Activated CD4-positive, alpha-beta T cell treated with anti-CD3 and anti-CD28 coated beads, Interleukin-2, amount 10 ng/mL, durations not matched to agents 24 days and 14 days (primary cell): ENCODE data around the gene MACROD2. TPM values are rescaled to one million over a fixed set of nuclear protein-coding genes. Genes with fewer than 3 reads are reported as not detected.

Source experiments
- DNase-seq: peaks from one replicate; pipeline ENCODE4 v3.0.0; 2022
- H3K27ac Mint-ChIP-seq: one replicate; pipeline ENCODE4 v1.8.0; 2022; ENCODE audit warnings: mild to moderate bottlenecking, mixed read lengths
- H3K27me3 Mint-ChIP-seq: one replicate; pipeline ENCODE4 v1.8.0; 2022; ENCODE audit warnings: mixed read lengths
- H3K36me3 Mint-ChIP-seq: one replicate; pipeline ENCODE4 v1.8.0; 2022; ENCODE audit warnings: low read depth, mild to moderate bottlenecking, mixed read lengths
- H3K4me1 Mint-ChIP-seq: one replicate; pipeline ENCODE4 v1.8.0; 2021; ENCODE audit warnings: mixed read lengths
- H3K4me3 Mint-ChIP-seq: one replicate; pipeline ENCODE4 v1.8.0; 2022; ENCODE audit warnings: mild to moderate bottlenecking, moderate library complexity, mixed read lengths
- H3K9me3 Mint-ChIP-seq: one replicate; pipeline ENCODE4 v1.8.0; 2021; ENCODE audit warnings: mixed read lengths
- intact Hi-C: fragments of 100-400 bp; cut with micrococcal nuclease; formaldehyde crosslinking; loops from one replicate; pipeline ENCODE4 v1.15.1; 2023
- total RNA-seq: library from RNA; stranded (reverse); gene quantifications from 2 replicates; pipeline ENCODE4 v1.2.3, GENCODE V29; 2022

Gene MACROD2
- total RNA-seq, 1 donor from 2014 or later = not detected

DNA sequence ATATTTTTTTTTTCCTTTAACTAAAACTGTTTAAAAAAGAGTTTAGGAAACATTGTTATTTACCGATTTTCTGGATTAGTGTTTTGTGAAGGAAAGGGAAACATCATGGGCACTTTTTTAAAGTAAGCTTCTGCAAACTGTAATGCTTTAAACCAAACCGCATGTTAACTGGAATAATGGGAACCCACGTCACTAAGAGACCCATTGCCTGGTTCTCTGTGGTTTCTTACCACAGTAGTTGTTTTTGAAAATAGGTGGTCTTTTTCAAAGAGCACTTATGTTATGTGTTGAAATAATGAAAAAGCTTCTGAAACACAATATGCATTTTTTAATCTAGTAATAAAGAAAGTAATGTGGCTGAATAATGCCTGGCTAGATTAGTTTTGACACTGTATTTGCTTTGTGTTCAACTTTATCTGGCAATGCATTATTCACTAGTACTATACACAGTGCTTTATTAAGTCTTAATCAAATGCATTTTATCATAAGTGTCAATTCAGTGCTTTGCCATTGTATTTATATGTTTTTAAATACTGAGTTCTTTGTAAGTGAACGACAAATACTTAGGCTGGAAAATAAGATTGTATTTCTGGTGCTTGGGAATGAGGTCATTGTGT, 1096.2 kb downstream of the MACROD2 start:
- H3K27me3 Mint-ChIP-seq = no peaks in the 10 kb centered on the region
- no peak overlapping the region for H3K4me3 Mint-ChIP-seq
- H3K9me3 Mint-ChIP-seq = peaks cover 3% of the 10 kb centered on the region
- intact Hi-C loops = no loop called here
- no peak overlapping the region for H3K27ac Mint-ChIP-seq
- H3K36me3 Mint-ChIP-seq = no peaks in the 10 kb centered on the region
- no peak for DNase-seq
- H3K4me1 Mint-ChIP-seq = no peaks in the 10 kb centered on the region

DNA sequence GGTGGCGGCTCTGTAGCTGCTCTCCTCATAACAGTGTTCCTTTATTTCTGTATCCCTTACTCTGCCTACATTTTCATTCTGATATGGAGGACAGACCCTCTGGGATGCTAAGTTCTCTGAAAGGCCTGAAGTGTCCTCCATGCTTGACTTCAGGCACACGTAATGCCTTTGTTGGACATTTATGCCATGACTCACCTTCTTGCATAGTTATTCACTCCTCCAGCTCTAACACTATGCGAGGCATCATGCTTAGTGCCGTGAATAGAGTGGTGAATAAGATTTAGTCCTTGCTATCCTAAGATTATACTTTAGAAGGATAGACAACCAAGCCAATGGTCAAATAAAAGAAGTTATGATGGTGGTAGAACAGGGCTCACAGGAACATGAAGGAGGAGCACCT, 1103.0 kb downstream of the MACROD2 start:
- intact Hi-C loops = no loop called here
- no peak overlapping the region for H3K4me3 Mint-ChIP-seq

DNA sequence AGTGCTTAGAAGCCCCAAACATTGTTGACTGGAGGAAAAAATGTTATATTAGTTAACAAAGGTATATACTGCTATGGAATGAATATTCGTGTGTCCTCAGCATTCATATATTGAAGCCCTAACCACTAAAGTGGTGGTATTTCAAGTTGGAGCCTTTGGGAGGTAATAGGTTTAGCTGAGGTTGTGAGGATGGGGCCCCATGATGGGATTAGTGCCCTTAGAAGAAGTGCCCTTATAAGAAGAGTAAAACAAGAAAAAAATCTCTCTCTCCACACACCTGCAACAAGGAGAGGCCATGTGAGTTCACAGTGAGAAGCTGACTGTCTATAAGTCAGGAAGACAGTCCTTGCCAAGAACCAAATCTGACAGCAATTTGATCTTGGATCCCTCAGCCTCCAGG, 1103.8 kb downstream of the MACROD2 start:
- no peak overlapping the region for H3K27ac Mint-ChIP-seq
- H3K4me3 Mint-ChIP-seq = no peak overlapping the region
- H3K27me3 Mint-ChIP-seq = no peaks in the 10 kb centered on the region
- no peaks in the 10 kb centered on the region for H3K4me1 Mint-ChIP-seq
- no peak for DNase-seq
- no peaks in the 10 kb centered on the region for H3K36me3 Mint-ChIP-seq
- intact Hi-C loops = no loop called here
- peaks cover 11% of the 10 kb centered on the region for H3K9me3 Mint-ChIP-seq

More for the DNA sequence above, 1103.0 kb downstream of the MACROD2 start:
- Mint-ChIP-seq H3K36me3 (no peaks in the 10 kb centered on the region), H3K9me3 (peaks cover 5% of the 10 kb centered on the region), H3K4me1 (no peaks in the 10 kb centered on the region), H3K27ac (no peak overlapping the region), H3K27me3 (no peaks in the 10 kb centered on the region)
- DNase-seq = no peak

DNA sequence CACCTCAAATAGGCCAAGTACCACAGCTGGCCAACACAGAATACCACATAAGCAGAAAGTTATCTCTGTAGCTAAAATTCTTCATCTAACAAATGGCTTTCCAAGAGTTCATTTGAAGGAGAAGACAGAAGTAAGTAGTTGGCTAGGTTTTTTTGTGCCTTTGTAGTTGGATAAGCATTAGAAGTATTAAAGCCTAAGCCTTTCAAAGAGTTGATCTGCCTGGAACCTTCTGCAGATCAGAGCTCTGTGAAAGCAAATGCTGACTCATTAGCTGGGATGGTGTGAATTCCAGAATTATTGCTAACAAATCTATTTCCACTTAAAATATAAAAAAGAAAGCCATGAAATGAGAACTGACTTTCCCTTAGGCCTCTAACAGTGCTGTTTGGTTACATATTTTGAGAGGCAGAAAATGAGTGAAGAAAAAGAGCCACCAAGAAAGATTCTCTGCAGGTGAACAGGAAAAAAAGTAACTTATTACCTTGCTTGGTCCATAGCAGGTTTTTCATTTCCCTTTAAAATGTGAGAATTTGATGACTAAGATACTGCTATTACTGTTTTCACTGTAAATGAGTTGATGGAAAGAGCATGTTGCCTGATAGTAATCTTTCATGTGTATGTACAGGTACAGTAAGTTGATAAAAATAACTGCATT, 1105.3 kb downstream of the MACROD2 start:
- H3K27me3 Mint-ChIP-seq = no peaks in the 10 kb centered on the region
- no peak overlapping the region for H3K4me3 Mint-ChIP-seq
- H3K4me1 Mint-ChIP-seq = no peaks in the 10 kb centered on the region
- intact Hi-C loops = no loop called here
- DNase-seq = no peak
- H3K36me3 Mint-ChIP-seq = no peaks in the 10 kb centered on the region
- no peak overlapping the region for H3K27ac Mint-ChIP-seq
- peaks cover 11% of the 10 kb centered on the region for H3K9me3 Mint-ChIP-seq

DNA sequence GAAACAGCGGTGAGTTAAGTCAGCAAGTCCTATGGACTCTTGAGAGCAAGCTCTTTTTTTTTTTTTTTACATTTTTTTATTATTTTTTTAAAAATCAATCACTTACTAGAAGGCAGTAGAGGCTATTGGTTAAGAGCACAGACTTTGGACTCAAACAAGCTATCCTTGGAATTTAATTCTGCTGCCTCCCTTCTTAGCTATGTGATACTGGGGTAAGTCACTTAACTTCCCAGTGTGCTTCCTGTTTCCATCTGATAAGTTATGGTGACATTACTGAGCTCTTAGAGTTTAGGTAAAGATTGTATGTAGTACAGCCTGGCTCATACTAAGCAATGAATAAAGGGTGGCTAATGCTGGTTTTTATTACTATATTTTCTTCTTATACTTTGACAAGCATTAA, 1112.6 kb downstream of the MACROD2 start:
- intact Hi-C loops = no loop called here
- H3K36me3 Mint-ChIP-seq = no peaks in the 10 kb centered on the region
- H3K27ac Mint-ChIP-seq = no peak overlapping the region
- H3K27me3 Mint-ChIP-seq = no peaks in the 10 kb centered on the region
- H3K4me3 Mint-ChIP-seq = no peak overlapping the region
- H3K9me3 Mint-ChIP-seq = peaks cover 12% of the 10 kb centered on the region
- H3K4me1 Mint-ChIP-seq = no peaks in the 10 kb centered on the region
- DNase-seq = no peak

DNA sequence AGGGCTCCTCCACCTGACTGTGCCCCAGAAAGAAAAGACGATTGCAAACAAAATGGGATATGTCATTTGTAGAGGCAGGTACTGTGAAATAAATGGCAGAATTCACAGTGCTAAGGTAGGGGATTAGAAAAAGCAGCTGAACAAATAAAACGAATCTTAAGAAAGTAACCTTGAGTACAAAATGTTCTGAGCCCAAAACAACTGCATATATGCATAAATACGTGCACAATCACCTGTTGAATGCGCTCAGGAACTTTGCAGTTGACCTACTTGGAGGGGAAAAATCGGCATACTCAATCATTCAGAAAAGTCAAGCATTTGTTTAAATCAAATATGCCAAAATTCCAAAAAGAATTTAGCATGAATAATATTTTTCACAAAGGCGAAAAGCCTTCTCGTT, 1114.2 kb downstream of the MACROD2 start:
- H3K27me3 Mint-ChIP-seq = no peaks in the 10 kb centered on the region
- no peaks in the 10 kb centered on the region for H3K36me3 Mint-ChIP-seq
- H3K27ac Mint-ChIP-seq = no peak overlapping the region
- H3K9me3 Mint-ChIP-seq = peaks cover 6% of the 10 kb centered on the region
- DNase-seq = no peak
- no peaks in the 10 kb centered on the region for H3K4me1 Mint-ChIP-seq
- intact Hi-C loops = no loop called here
- H3K4me3 Mint-ChIP-seq = no peak overlapping the region

DNA sequence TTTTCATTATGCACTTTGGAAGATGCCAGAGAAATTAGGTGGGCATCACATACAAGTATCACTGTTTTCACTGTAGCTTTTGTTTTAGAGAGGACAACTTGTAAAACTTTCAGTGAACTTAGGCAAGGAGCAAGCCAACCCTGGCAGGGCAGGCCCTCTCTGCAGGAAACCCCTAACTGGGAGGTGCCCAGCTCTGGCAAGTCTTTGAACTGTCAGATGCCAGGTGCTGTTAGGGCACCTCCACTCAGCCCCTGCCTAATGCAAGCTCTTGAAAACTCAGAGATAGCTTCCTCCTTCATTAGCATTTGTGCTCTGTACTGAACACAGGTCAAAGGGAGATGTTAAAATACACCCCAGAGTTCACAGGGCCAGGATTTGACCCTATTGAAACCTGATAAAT, 1116.3 kb downstream of the MACROD2 start:
- intact Hi-C loops = no loop called here
- H3K27me3 Mint-ChIP-seq = no peaks in the 10 kb centered on the region
- H3K9me3 Mint-ChIP-seq = peaks cover 9% of the 10 kb centered on the region
- no peak for DNase-seq
- H3K4me3 Mint-ChIP-seq = no peak overlapping the region
- no peaks in the 10 kb centered on the region for H3K4me1 Mint-ChIP-seq
- H3K27ac Mint-ChIP-seq = no peak overlapping the region
- no peaks in the 10 kb centered on the region for H3K36me3 Mint-ChIP-seq

DNA sequence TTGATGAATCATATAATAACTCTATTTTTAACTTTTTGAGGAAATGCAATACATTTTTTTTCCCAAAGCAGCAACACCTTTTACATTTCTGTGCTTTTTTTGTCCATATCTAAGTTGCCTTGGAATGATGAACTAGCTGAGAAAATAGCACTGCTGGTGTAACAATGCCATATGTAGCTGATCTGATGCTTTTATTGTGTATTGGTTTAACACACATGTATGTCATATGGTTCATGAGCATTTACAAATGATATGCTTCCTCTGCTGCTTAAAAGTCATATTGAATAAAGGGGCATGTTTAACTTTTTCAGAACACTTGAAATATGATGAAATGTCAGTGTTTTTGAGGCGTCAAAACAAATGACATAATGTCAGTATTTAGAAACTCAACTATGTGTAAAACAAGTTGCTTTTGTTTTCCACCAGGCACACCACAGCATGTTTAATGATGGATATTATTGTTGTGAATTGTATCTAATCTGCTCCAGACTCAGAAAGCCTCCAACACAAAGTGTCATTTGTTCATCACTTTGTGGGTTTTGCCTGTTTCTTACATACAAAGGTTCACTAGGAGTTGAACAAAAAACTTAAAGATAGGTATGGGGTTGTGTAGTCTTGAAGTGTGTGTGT, 1117.9 kb downstream of the MACROD2 start:
- H3K36me3 Mint-ChIP-seq = no peaks in the 10 kb centered on the region
- no peak for DNase-seq
- intact Hi-C loops = no loop called here
- peaks cover 9% of the 10 kb centered on the region for H3K9me3 Mint-ChIP-seq
- no peaks in the 10 kb centered on the region for H3K4me1 Mint-ChIP-seq
- no peaks in the 10 kb centered on the region for H3K27me3 Mint-ChIP-seq
- H3K27ac Mint-ChIP-seq = no peak overlapping the region
- no peak overlapping the region for H3K4me3 Mint-ChIP-seq

DNA sequence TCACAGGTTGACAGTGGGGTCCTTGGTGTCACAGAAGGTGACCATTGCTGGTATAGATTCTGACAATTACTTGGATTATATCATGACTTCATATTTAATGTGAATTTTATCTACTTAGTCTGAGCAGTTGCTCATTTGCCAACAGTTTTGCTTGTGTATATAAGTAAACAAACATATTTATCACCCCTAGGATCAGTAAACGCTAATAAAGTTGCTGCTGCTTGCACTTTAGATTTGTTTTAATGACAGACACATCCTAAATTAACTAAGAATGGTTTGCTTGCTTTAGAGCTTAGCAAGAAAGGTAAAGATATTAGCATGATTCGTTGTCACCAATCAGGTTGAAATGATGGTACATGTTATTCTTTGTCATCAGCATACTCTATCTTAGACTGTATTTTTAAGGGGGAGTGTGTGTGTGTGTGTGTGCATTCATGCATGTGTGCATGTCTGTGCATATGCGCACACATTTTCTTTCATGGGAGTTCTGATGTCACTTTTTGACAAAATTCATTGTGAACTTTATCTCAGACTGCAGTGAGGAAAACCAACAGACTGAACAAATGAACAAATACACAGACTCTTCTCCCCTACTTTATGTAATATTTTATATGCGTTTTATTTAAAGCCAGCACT, 1124.7 kb downstream of the MACROD2 start:
- intact Hi-C loops = no loop called here
- Mint-ChIP-seq H3K27me3 (no peaks in the 10 kb centered on the region), H3K9me3 (peaks cover 12% of the 10 kb centered on the region), H3K27ac (no peak overlapping the region), H3K36me3 (no peaks in the 10 kb centered on the region), H3K4me3 (no peak overlapping the region), H3K4me1 (no peaks in the 10 kb centered on the region)
- DNase-seq = no peak

DNA sequence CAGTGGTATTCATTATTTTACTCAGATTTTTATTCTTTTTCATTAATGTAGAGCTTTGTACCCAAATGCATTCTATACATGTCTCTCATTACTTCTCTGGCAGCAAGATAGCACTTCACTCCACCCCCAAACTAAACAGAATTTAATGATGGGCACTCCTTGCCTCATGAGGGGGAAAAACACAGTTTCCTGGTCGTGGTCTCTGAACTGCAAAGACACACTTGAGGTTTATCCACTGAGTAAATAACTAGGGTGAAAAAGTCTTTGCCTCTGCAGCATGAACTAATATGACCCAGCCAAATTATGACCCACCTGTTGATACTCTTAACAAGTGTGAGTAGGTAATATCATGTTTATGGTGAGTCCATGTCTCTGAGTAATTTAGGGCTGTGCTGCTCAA, 1127.3 kb downstream of the MACROD2 start:
- Mint-ChIP-seq H3K27ac (no peak overlapping the region), H3K9me3 (peaks cover 9% of the 10 kb centered on the region), H3K4me3 (no peak overlapping the region), H3K27me3 (no peaks in the 10 kb centered on the region), H3K36me3 (no peaks in the 10 kb centered on the region), H3K4me1 (no peaks in the 10 kb centered on the region)
- intact Hi-C loops = no loop called here
- DNase-seq = no peak

DNA sequence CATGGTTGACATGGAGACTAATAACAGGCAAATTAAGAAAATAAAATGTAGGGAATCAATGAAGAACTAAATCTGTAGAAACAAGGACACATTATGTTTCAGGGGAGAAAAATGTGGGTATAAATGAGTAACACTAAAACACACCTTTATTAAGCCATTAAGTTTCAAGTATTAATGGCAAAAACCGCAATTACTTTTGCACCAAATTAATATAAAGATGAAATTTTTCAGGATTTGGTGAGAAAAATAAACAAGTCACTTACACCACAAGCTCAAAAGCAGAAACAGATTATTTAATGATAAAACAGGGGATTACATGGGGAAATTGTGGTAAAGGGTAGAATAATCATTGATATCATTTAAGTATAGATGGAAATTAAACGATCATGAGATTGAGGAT, 1135.9 kb downstream of the MACROD2 start:
- Mint-ChIP-seq H3K4me1 (no peaks in the 10 kb centered on the region), H3K36me3 (no peaks in the 10 kb centered on the region), H3K27ac (no peak overlapping the region), H3K27me3 (no peaks in the 10 kb centered on the region), H3K4me3 (no peak overlapping the region), H3K9me3 (no peaks in the 10 kb centered on the region)
- intact Hi-C loops = loop anchor here (10.0 kb wide), 1 partner anchor 56 kb away; no protein-coding TSS in a partner anchor
- DNase-seq = no peak

DNA sequence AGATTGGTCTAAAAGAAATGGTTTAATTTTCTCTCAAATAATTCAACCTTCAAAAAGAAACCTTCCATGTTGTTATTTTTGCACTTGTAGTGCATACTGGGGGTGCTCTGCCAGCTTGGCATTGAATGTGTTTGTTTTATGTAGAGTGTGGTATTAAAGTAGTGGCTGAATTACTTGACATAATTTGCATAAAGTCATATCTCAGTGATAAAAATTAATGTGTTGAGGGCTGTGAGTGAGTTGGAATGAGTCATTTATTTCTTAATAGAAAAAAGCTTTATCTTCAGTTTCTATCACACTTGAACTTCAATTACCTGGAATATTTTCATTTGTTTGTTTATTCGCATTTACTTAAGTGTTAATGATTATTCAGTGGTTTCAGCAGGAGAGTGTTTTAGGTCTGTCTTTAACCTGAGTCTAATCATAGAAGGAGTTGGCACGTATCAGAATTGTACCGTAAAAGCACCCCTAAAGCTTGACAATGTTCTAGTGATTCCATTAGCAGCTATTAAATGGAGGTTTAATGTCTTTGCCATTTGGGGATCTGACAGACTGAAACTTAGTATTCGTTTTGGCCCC, 1143.3 kb downstream of the MACROD2 start:
- Mint-ChIP-seq H3K27me3 (no peaks in the 10 kb centered on the region), H3K9me3 (peaks cover 7% of the 10 kb centered on the region), H3K4me1 (no peaks in the 10 kb centered on the region), H3K4me3 (no peak overlapping the region), H3K27ac (no peak overlapping the region), H3K36me3 (no peaks in the 10 kb centered on the region)
- intact Hi-C loops = loop anchor here (10.0 kb wide), 1 partner anchor 64 kb away; no protein-coding TSS in a partner anchor
- no peak for DNase-seq

DNA sequence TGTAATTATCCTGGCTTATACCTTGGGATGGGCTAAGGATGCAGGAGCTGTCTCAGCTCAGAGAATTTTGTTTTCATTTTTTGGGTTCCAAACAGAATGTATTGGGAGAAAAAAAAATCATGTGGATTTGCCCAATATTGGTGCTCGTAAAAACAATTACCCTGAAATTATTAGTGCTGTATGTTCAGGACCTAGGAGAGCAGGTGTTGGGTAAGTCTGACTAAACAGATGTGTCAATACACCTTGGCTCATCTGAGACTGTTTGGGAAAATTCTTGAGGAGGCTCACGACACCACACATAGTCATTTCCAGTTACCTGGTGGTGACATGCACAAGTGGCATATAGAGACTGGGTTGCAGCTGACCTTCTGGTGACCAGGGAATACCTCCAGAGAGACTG, 1144.2 kb downstream of the MACROD2 start:
- DNase-seq = no peak
- H3K4me3 Mint-ChIP-seq = no peak overlapping the region
- H3K27ac Mint-ChIP-seq = no peak overlapping the region
- H3K36me3 Mint-ChIP-seq = no peaks in the 10 kb centered on the region
- intact Hi-C loops = loop anchor here (10.0 kb wide), 1 partner anchor 65 kb away; no protein-coding TSS in a partner anchor
- peaks cover 7% of the 10 kb centered on the region for H3K9me3 Mint-ChIP-seq
- H3K4me1 Mint-ChIP-seq = no peaks in the 10 kb centered on the region
- H3K27me3 Mint-ChIP-seq = no peaks in the 10 kb centered on the region

DNA sequence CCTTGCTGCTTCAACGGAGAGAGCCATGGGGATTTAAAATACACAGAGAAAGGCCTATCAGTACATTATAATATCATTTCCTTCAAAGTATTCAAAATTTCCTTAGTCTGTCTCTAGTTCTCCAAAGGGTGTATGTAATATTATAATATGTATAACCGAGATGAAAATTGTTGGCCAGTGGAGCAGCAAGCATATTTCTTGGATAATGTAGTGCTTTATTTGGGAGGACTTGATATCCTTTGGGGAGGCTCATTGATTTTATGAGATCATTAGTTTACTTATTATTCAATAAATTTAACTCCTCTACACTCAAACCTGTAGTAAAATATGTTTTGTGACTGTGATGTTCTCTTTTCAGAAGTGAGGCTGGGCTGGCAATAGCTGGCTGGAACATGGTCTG, 1145.0 kb downstream of the MACROD2 start:
- H3K9me3 Mint-ChIP-seq = peaks cover 7% of the 10 kb centered on the region
- H3K36me3 Mint-ChIP-seq = no peaks in the 10 kb centered on the region
- intact Hi-C loops = no loop called here
- H3K27me3 Mint-ChIP-seq = no peaks in the 10 kb centered on the region
- H3K4me1 Mint-ChIP-seq = no peaks in the 10 kb centered on the region
- H3K27ac Mint-ChIP-seq = no peak overlapping the region
- no peak for DNase-seq
- H3K4me3 Mint-ChIP-seq = no peak overlapping the region
